Ovary (tissue), 3 donors: ENCODE measurements around the gene DROSHA.

Experiments used
- CTCF ChIP-seq, 3 donors: fragments of 450-650 bp in 2 of 3; fragments of 200-600 bp in 1 of 3; IDR thresholded peaks; one replicate each; pipeline versions ENCODE4 v1.5.1 to v1.8.0; 2016 to 2022; ENCODE audit warnings: antibody characterized with exemption in 3 of 3, mild to moderate bottlenecking in 1 of 3
- POLR2A ChIP-seq: fragments of 450-650 bp; IDR thresholded peaks from one replicate; pipeline ENCODE4 v1.6.1; 2017; ENCODE audit warnings: antibody characterized with exemption, mild to moderate bottlenecking, moderate library complexity
- donor health status: DM: no; HTN: no; CAD: no.

GRCh38 chr5:31362931-31363568, 168.8 kb downstream of the DROSHA start:
- no peak for TF ChIP-seq POLR2A
- no peak for TF ChIP-seq CTCF (IDR thresholded peaks at IDR 0.05)
